HG03460 (cell line): ENCODE data around the gene GABBR2.

Source experiments
- ATAC-seq: cut with Tn5 transposase; IDR thresholded peaks from one replicate; pipeline ENCODE4 v1.9.1; 2021; ENCODE audit not compliant: unreplicated experiment

The GABBR2 gene

DNA sequence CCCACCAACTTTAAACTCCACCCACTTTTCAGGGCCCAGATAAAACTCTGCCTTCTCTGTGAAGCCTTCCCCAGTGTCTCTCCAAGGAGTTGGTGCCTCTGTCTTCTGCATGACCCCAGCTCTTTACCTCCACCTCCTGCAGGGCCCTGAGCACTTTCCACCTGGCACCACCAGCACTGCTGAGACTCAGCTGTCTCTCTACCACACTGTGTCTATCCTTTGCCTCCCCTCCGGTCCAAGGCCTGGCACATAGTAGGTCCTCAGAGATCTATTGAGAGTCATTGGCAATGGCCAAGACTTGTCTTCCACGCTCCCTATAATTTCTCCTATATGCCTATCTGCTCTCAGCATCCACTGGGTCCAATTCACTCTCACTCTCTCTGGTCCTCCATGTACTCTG is 12.9 kb upstream of the GABBR2 start:
- ATAC-seq: no peak

DNA sequence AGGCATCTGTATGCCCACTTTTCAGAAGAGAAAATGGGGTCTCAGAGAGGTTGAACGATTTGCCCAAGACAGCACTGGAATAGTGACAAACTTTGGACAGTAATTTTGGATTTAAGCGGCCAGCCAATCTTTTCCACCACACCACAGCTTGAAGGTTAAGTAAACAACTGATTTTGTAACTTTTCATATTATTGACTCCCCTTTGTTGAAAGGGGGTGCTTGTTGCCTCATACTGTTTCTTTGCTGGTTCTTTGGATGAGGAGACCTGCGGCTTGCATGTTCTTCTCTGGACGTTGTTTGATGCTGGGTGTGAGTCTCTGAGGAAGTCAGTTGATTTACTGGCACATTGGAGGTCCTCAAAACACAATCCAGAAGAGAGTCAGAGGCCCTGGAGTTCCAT is 11.7 kb upstream of the GABBR2 start:
- no peak for ATAC-seq

- no peak for ATAC-seq
Measured at GRCh38 chr9:98719055-98719454, 10.3 kb upstream of the GABBR2 start.

DNA sequence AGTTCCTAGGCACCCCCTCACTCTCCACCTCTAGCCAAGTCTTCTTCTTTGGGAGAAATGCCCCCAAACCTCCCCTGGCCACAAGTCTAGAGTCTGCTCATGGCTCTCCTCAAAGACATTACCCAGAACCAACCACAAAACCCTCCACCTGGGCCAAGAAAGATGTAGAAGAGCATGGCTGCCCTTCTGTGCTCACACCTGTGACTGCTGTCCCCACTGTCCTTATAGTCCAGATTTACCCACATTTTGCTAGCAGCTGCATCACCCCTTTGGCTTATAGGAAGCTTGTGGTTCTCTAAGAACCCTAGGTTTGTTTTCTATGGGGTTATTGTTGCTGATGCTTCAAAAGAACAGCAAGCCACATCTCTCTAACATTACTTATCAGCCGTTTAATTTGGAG is 6.1 kb upstream of the GABBR2 start:
- ATAC-seq: no peak

GRCh38 chr9:98712987-98713386 is 4.3 kb upstream of the GABBR2 start:
- no peak for ATAC-seq

- ATAC-seq: no peak
Measured at GRCh38 chr9:98709968-98710965, 1.5 kb upstream of the GABBR2 start.

GRCh38 chr9:98708103-98708932 is 417 bp downstream of the GABBR2 start:
- ATAC-seq: no peak

DNA sequence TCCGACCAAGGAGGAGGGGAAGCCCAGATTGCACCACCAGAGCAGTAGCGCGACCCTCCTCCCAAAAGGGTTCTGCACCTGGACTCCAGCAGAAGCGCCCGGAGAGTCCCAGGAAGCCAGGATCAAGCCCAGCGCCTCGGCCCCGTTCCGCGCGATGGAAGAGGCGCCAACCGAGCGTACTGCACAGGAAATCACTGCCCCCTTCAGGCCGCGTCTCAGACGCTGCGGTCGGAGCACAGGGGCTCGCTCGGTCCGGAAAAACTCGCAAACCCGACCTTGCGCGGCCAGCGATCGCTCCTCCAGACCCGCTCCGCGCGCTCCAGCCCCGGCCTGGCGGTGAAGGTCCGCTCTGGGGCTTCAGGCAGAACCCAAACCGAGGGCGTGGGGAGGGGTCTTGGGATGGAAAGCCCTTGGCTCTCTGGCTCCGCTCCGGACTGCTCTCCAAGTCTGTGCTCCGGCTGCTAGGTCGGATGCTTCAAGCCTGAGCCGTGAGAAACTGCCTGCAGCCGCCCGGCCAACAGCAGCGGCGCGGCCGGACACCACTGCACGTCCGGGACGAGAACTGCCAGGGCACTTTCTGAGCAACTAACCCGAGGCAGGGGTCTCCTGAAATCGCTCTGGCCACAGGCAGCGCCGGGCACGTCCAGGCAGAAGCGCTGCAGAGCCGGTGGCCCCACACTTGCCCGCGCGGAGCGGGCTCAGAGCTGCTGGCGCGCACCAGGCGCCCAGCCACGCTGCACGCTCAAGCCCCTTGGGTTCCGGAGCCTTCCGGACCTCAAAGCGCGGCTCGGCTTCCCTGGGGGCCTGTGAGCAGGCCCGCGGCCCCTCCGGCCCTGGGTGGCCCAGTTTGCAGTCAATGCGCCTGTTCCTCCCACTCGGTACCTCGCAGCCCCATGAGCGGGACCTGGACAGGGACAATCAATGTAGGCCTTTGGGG is 1.3 kb downstream of the GABBR2 start:
- ATAC-seq: no peak

GRCh38 chr9:98706651-98707165 is 2.0 kb downstream of the GABBR2 start:
- ATAC-seq: no peak

DNA sequence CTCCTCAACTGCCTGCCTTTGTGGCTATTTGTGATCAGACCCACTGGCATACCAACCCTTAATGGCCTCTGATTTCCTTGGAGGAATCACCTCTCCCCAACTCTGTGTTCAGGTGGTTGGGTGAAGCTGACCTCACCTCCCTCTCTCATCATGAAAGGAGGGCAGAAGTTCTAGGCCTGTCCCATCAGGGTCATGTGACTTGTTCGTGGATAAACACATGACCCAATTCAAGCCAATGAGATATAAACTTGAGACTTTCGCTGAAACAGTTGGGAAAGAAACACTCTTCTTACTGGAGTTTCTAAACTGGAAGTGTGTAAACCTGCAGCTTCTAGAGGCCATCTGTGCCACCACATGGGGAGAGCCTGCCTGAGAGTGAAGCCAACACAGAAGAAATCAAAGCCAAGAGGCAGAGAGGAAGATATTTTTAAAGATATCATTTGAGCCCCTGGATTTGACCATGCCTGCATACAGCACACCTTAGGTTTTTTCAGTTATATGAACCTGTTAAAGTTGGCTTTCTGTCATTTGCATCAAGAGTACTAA is 5.8 kb downstream of the GABBR2 start:
- no peak for ATAC-seq

DNA sequence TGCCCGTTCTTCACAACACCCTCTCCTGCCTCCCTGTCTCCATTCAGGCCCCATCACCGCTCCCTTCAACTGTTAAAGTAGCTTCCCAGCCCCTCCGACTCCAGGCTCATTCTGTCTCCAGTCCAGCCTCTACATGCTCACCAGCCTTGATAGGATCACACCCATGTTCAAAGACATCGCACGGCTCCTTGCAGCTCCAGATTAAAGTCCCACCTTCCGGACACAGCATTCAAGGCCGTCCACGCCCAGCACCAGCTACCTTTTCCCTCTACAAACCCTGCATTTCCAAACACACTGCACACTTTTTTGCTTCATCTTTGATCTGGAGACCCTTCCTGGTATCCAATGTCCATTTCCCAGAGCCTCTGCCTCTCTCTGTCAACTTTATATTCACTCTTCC is 6.4 kb downstream of the GABBR2 start:
- no peak for ATAC-seq

DNA sequence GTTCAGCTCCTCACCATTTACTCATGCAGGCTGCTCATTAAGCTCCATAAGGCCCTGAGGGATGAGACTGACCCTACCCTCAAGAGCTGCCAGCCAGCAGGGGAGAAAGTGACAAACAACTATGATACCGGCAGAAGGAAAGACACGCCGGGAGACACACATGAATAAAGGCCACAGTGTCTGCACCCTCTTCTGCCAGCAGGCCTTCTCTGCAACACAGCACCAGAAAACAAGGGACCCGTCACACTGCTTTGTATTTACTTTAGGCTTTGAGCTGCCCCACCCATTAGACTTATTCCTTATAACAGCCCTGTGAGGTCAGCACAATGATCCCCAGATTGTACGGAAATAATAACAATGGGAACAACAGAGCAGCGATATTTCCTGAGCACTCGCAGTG is 7.2 kb downstream of the GABBR2 start:
- no peak for ATAC-seq

- no peak for ATAC-seq
Measured at GRCh38 chr9:98700801-98701200, 7.9 kb downstream of the GABBR2 start.

DNA sequence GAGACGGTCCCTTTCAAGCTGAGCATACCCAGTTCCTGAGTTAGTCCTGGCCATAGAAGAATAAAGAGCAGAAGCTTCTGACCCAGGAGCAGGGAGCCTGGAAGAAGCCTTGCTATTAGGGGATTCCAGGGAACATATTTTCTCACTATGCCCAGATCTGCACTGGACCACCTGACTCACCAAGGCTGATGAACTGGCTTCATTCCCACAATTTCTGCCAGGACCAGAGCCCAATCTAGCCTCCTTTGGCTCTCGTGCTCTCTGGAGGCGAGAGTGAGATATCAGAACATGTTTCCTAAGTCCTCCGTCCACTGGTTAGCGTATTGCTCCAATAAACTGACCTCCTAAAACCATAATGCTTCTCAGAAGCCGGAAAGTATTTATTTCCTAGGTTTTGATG is 9.9 kb downstream of the GABBR2 start:
- ATAC-seq: no peak

- ATAC-seq: no peak
Measured at GRCh38 chr9:98694943-98695342, 13.8 kb downstream of the GABBR2 start.

GRCh38 chr9:98692392-98692791 is 16.3 kb downstream of the GABBR2 start:
- no peak for ATAC-seq

GRCh38 chr9:98691890-98692289 is 16.8 kb downstream of the GABBR2 start:
- no peak for ATAC-seq

- ATAC-seq: no peak
Measured at GRCh38 chr9:98690686-98691085, 18.0 kb downstream of the GABBR2 start.

DNA sequence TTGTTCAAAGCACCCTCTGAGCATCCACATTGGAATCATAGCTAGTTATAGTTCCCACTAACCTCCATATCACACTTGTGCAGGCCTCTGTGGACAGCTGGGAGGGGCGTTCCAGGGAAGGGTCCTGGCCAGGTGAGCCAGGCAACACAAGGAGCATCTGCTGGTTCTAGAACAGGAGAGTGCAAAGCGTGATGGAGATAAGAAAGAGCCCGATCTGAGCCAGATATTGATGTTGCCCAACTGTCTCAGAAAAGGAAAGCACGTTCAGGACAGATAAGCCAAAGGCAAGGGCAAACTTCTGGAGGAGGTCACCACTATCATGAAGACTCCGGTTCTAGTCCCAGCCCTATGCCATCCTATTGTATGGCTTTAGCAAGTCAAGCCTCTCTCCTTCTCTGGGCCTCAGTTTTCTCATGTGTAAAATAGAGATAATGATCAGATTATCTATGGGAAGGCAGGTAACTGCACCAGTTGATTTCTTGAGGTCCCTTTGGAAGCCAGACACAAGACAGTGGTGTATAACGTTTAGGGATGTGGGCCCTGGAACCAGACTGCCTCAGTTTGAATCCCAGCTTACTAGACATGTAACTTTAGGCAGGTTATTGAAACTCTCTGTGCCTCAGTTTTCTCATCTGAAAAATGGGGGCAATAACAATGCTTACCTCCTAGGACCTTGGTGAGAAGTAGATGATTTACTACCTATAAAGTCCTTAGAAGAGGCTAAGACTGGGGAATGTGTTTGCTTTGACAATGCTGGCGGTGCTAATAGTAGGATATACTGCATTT is 19.8 kb downstream of the GABBR2 start:
- no peak for ATAC-seq

GRCh38 chr9:98687911-98688310 is 20.8 kb downstream of the GABBR2 start:
- no peak for ATAC-seq
